K562 (cell line): ENCODE data around the gene PTH1R. TPM values are rescaled to one million over a fixed set of nuclear protein-coding genes. Genes with fewer than 3 reads are reported as not detected.

Experiments
- ARID3A ChIP-seq: IDR thresholded peaks from 2 replicates; pipeline ENCODE4 v1.6.1; 2012; ENCODE audit warnings: low read depth, low read length, improper control_type of control experiment, borderline replicate concordance
- ARID3B ChIP-seq: fragments of 250-450 bp; sonication (Bioruptor Pico); IDR thresholded peaks from 2 replicates; pipeline ENCODE4 v1.4.0; 2020; ENCODE audit warnings: borderline replicate concordance
- CREM ChIP-seq: IDR thresholded peaks from 2 replicates; pipeline ENCODE4 v1.6.1; 2014; ENCODE audit warnings: antibody characterized with exemption, low read depth
- DMBX1 ChIP-seq: fragments of 250-450 bp; sonication (Bioruptor Pico); IDR thresholded peaks from 2 replicates; pipeline ENCODE4 v1.8.0; 2022; ENCODE audit warnings: inconsistent platforms, mild to moderate bottlenecking, moderate library complexity, borderline replicate concordance
- HMGXB4 ChIP-seq: sonication (generic); formaldehyde crosslinking; IDR thresholded peaks from 2 replicates; pipeline ENCODE4 v1.8.1; 2023; ENCODE audit warnings: mild to moderate bottlenecking, missing genetic modification reagents
- MBD1 ChIP-seq: fragments of 250-450 bp; sonication (Bioruptor Pico); IDR thresholded peaks from 2 replicates; pipeline ENCODE4 v1.8.0; 2022; ENCODE audit warnings: inconsistent platforms
- PTTG1 ChIP-seq: fragments of 450-650 bp; IDR thresholded peaks from 2 replicates; pipeline ENCODE4 v1.6.1; 2016; ENCODE audit warnings: low read depth, mild to moderate bottlenecking, missing genetic modification characterization, missing compliant biosample characterization
- TRIM24 ChIP-seq, 2 experiments: fragments of 450-650 bp; IDR thresholded peaks; 2 replicates each; pipeline ENCODE4 v1.6.1; 2016
- ZNF280A ChIP-seq: fragments of 450-650 bp; IDR thresholded peaks from 2 replicates; pipeline ENCODE4 v1.6.1; 2018; ENCODE audit warnings: mild to moderate bottlenecking, low read depth; ENCODE audit not compliant: partially characterized antibody
- ZNF644 ChIP-seq: fragments of 200-800 bp; sonication (Bioruptor generic); IDR thresholded peaks from 2 replicates; pipeline ENCODE4 v1.6.1; 2016; ENCODE audit warnings: low read depth, missing genetic modification characterization, missing compliant biosample characterization
- polyA plus RNA-seq, 8 experiments: library from polyadenylated mRNA; depleted of rRNA in 4 of 8; stranded (reverse) in 5 of 8; unstranded in 3 of 8; fragments of >200 nt; fragmentation: Nextera tagmentation in 2 of 8; fragmentation: Illumina TruSeq in 1 of 8; extraction: Ambion mirVana in 2 of 8; extraction: Trizol in 1 of 8; gene quantifications; 2 replicates each; pipeline versions ENCODE4 v1.2.1 to v1.2.3, GENCODE V29; 2011 to 2014; ENCODE audit warnings: inconsistent platforms in 1 of 8, missing spikeins in 1 of 8
- total RNA-seq, 7 experiments: library from RNA; depleted of rRNA in 6 of 7; stranded (reverse); fragments of >200 nt in 6 of 7; fragmentation: Illumina TruSeq in 2 of 7; extraction: Trizol in 2 of 7; gene quantifications; 2 replicates each; pipeline versions ENCODE4 v1.2.1 to v1.2.3, GENCODE V29; 2011 to 2021; ENCODE audit warnings: low replicate concordance in 1 of 7

PTH1R gene
- total and polyA plus RNA-seq, 9 of the 15 experiments (the other 6 are each of a cell fraction or from before 2014, with no cell fraction given): not detected

GRCh38 chr3:46889381-46890110 is 12.0 kb downstream of the PTH1R start (continued):
- no peak for TF ChIP-seq MBD1
- no peak for TF ChIP-seq CREM
- no peak for TF ChIP-seq TRIM24 (IDR thresholded peaks at IDR 0.05)
- TF ChIP-seq DMBX1 (CRISPR knock-in tag): no peak
- no peak for TF ChIP-seq ZNF280A
- no peak for TF ChIP-seq ARID3B (CRISPR knock-in tag)
- no peak for TF ChIP-seq ARID3A
- no peak for TF ChIP-seq PTTG1 (tag)
- TF ChIP-seq HMGXB4 (CRISPR knock-in tag): no peak
- no peak for TF ChIP-seq ZNF644 (tag)
- TF ChIP-seq, all 486 proteins: peak for 14
